PC-3 (cell line): ENCODE results near the gene AQP9. TPM values are rescaled to one million over a fixed set of nuclear protein-coding genes. Genes with fewer than 3 reads are reported as not detected.

Source experiments
- ATAC-seq: fragments of 200-7000 bp; cut with Tn5 transposase; 2 replicates; pipeline ENCODE4 v1.9.1; 2020; ENCODE audit warnings: mild to moderate bottlenecking, moderate library complexity
- BruUV-seq: library from RNA; stranded (reverse); fragments of 400-500 nt; replicated peaks from 2 replicates; lab custom pipeline; 2021; lab: Mats Ljungman, UMichigan
- CTCF ChIA-PET: fragments of 300-600 bp; sonication (Branson Sonifier 250); formaldehyde crosslinking; loops from one replicate; lab custom pipeline; 2022; ENCODE audit warnings: antibody characterized with exemption; lab: Charles Lee
- POLR2A ChIA-PET: fragments of 300-600 bp; sonication (Branson Sonifier 250); formaldehyde crosslinking; loops from one replicate; lab custom pipeline; 2022; ENCODE audit warnings: antibody characterized with exemption; ENCODE audit not compliant: unreplicated experiment; lab: Charles Lee
- DNase-seq: peaks from one replicate; pipeline ENCODE4 v3.0.0-alpha.2; 2015
- H2AFZ ChIP-seq: fragments of 300-600 bp; sonication (generic); 2 replicates; pipeline ENCODE4 v1.6.0; 2016; ENCODE audit warnings: antibody characterized with exemption, low read length
- H3F3A ChIP-seq: fragments of 300-600 bp; sonication (generic); one replicate; pipeline ENCODE4 v1.6.0; 2017; ENCODE audit warnings: antibody characterized with exemption, low read length, control low read depth, mild to moderate bottlenecking; ENCODE audit not compliant: unreplicated experiment
- H3K27ac ChIP-seq: fragments of 300-600 bp; sonication (generic); 2 replicates; pipeline ENCODE4 v1.5.1; 2016; ENCODE audit warnings: mild to moderate bottlenecking, low read length
- H3K27me3 ChIP-seq: fragments of 300-600 bp; sonication (generic); 2 replicates; pipeline ENCODE4 v1.6.1; 2016; ENCODE audit warnings: low read length, mixed read lengths
- H3K36me3 ChIP-seq: fragments of 300-600 bp; sonication (generic); 2 replicates; pipeline ENCODE4 v1.6.1; 2016; ENCODE audit warnings: low read depth, mixed run types, low read length, mixed read lengths
- H3K4me1 ChIP-seq: fragments of 300-600 bp; sonication (generic); 2 replicates; pipeline ENCODE4 v1.5.1; 2016; ENCODE audit warnings: low read length; ENCODE audit not compliant: insufficient read depth
- H3K4me2 ChIP-seq: fragments of 300-600 bp; sonication (generic); 2 replicates; pipeline ENCODE4 v1.6.0; 2016; ENCODE audit warnings: low read length
- H3K4me3 ChIP-seq: fragments of 300-600 bp; sonication (generic); 2 replicates; pipeline ENCODE4 v1.5.1; 2016; ENCODE audit warnings: mild to moderate bottlenecking, low read length, mixed read lengths
- H3K79me2 ChIP-seq: fragments of 300-600 bp; sonication (generic); 2 replicates; pipeline ENCODE4 v1.6.1; 2017; ENCODE audit warnings: low read length, mixed read lengths
- H3K9ac ChIP-seq: fragments of 300-600 bp; sonication (generic); 2 replicates; pipeline ENCODE4 v1.6.0; 2016; ENCODE audit warnings: mild to moderate bottlenecking, low read length
- H3K9me2 ChIP-seq: fragments of 300-600 bp; sonication (generic); replicated peaks from 2 replicates; pipeline ENCODE4 v1.6.1; 2016; ENCODE audit warnings: mixed run types, low read length, mixed read lengths
- H3K9me3 ChIP-seq: fragments of 300-600 bp; sonication (generic); 2 replicates; pipeline ENCODE4 v1.6.1; 2016; ENCODE audit warnings: low read length, mixed read lengths
- H4K20me1 ChIP-seq: fragments of 300-600 bp; sonication (generic); 2 replicates; pipeline ENCODE4 v1.6.1; 2016; ENCODE audit warnings: low read length, mixed read lengths
- CTCF ChIP-seq: fragments of 300-600 bp; sonication (generic); conservative IDR thresholded peaks from 2 replicates; pipeline ENCODE4 v1.5.1; 2017; ENCODE audit warnings: antibody characterized with exemption, low read depth, mild to moderate bottlenecking, low read length
- EZH2 ChIP-seq: fragments of 300-600 bp; sonication (generic); IDR thresholded peaks from one replicate; pipeline ENCODE4 v1.6.1; 2017; ENCODE audit warnings: antibody characterized with exemption, mild to moderate bottlenecking, low read length; ENCODE audit not compliant: unreplicated experiment
- EZH2phosphoT487 ChIP-seq: fragments of 300-600 bp; sonication (generic); IDR thresholded peaks from 2 replicates; pipeline ENCODE4 v1.6.1; 2018; ENCODE audit warnings: mild to moderate bottlenecking, antibody characterized with exemption, low read length, borderline replicate concordance
- intact Hi-C: fragments of 100-400 bp; cut with micrococcal nuclease; formaldehyde crosslinking; loops from 2 replicates; pipeline ENCODE4 v1.9.0; 2023
- total RNA-seq: library from RNA; depleted of rRNA; stranded (reverse); fragments of >200 nt; gene quantifications from 2 replicates; pipeline ENCODE4 v1.2.3, GENCODE V29; 2014

AQP9 gene
- total RNA-seq, 1 experiment from 2014 or later = not detected

- no TSS peak for BruUV-seq
Observed at GRCh38 chr15:58148633-58149445, 10.7 kb downstream of the AQP9 start.

GRCh38 chr15:58154769-58155168, 16.6 kb downstream of the AQP9 start:
- Histone ChIP-seq H3K4me2 (peak overlapping the region; percentile 18), H4K20me1 (no peaks in the 10 kb centered on the region), H2AFZ (no peak overlapping the region), H3K4me1 (no peaks in the 10 kb centered on the region; the same call in none of the 2 replicates), H3K36me3 (no peaks in the 10 kb centered on the region), H3K9me3 (no peaks in the 10 kb centered on the region), H3K4me3 (no peak overlapping the region), H3K9me2 (no peaks in the 10 kb centered on the region), H3F3A (no peaks in the 10 kb centered on the region), H3K9ac (no peak overlapping the region), H3K27ac (peak overlapping the region; percentile 29; the same call in 1 of the 2 replicates), H3K79me2 (no peaks in the 10 kb centered on the region), H3K27me3 (no peaks in the 10 kb centered on the region)
- DNase-seq (peak; percentile 71), ATAC-seq (peak; percentile 82)
- POLR2A ChIA-PET = no interaction called here
- TF ChIP-seq CTCF (no peak), EZH2phosphoT487 (no peak), EZH2 (no peak)
- no TSS peak for BruUV-seq
- intact Hi-C loops = no loop called here
- CTCF ChIA-PET = no interaction called here

More at GRCh38 chr15:58148633-58149445, 10.7 kb downstream of the AQP9 start:
- ChIA-PET POLR2A (no interaction called here), CTCF (no interaction called here)
- Histone ChIP-seq H4K20me1 (no peaks in the 10 kb centered on the region), H3K27ac (no peak overlapping the region), H3K4me3 (no peak overlapping the region), H2AFZ (no peak overlapping the region), H3K9me3 (no peaks in the 10 kb centered on the region), H3K79me2 (no peaks in the 10 kb centered on the region), H3F3A (no peaks in the 10 kb centered on the region), H3K4me1 (peaks cover 12% of the 10 kb centered on the region), H3K36me3 (no peaks in the 10 kb centered on the region), H3K4me2 (no peak overlapping the region), H3K9me2 (no peaks in the 10 kb centered on the region), H3K27me3 (no peaks in the 10 kb centered on the region), H3K9ac (no peak overlapping the region)
- intact Hi-C loops = no loop called here
- TF ChIP-seq EZH2 (no peak), CTCF (no peak), EZH2phosphoT487 (no peak)
- ATAC-seq = no peak
- no peak for DNase-seq

- ChIA-PET CTCF (no interaction called here), POLR2A (no interaction called here)
- Histone ChIP-seq H2AFZ (no peak overlapping the region), H3K4me1 (no peaks in the 10 kb centered on the region; the same call in 1 of the 2 replicates), H3K36me3 (no peaks in the 10 kb centered on the region), H3K27me3 (no peaks in the 10 kb centered on the region), H3K9me2 (no peaks in the 10 kb centered on the region), H3K9me3 (no peaks in the 10 kb centered on the region), H3K9ac (no peak overlapping the region), H3F3A (no peaks in the 10 kb centered on the region), H3K4me2 (no peak overlapping the region), H4K20me1 (no peaks in the 10 kb centered on the region), H3K79me2 (no peaks in the 10 kb centered on the region), H3K4me3 (no peak overlapping the region), H3K27ac (no peak overlapping the region)
- no peak for ATAC-seq
- intact Hi-C loops = no loop called here
- no peak for DNase-seq
- no peak for TF ChIP-seq EZH2
- no peak for TF ChIP-seq CTCF
- TF ChIP-seq EZH2phosphoT487 = no peak
- BruUV-seq = no TSS peak
Observed at GRCh38 chr15:58159827-58160386, 21.7 kb downstream of the AQP9 start.
